Natural killer cell (primary cell): Measurements from ENCODE around the gene EFCAB10. TPM values are rescaled to one million over a fixed set of nuclear protein-coding genes. Genes with fewer than 3 reads are reported as not detected.

Source experiments
- ATAC-seq, 3 donors: fragments of 150-1000 bp in 2 of 3; fragments of 200-7000 bp in 1 of 3; cut with Tn5 transposase; 1 replicate in 1 of 3; 2 replicates in 2 of 3; pipeline ENCODE4 v1.10.0; 2021; ENCODE audit warnings: mild to moderate bottlenecking in 2 of 3, moderate library complexity in 2 of 3
- DNase-seq, 2 donors: peaks; one replicate each; pipeline versions ENCODE4 v3.0.0 to v3.0.0-alpha.2; 2013 to 2021; ENCODE audit warnings: mixed read lengths in 1 of 2
- H3K27ac ChIP-seq: one replicate; pipeline ENCODE4 v1.5.1; 2013; ENCODE audit warnings: mild to moderate bottlenecking, low read length
- H3K27me3 ChIP-seq: one replicate; pipeline ENCODE4 v1.6.1; 2013; ENCODE audit warnings: low read length; ENCODE audit not compliant: control insufficient read depth, insufficient read depth
- H3K36me3 ChIP-seq: one replicate; pipeline ENCODE4 v1.6.1; 2013; ENCODE audit warnings: low read length; ENCODE audit not compliant: control insufficient read depth, insufficient read depth
- H3K4me1 ChIP-seq: one replicate; pipeline ENCODE4 v1.6.1; 2013; ENCODE audit warnings: low read length; ENCODE audit not compliant: control insufficient read depth, insufficient read depth
- H3K4me3 ChIP-seq: one replicate; pipeline ENCODE4 v1.5.1; 2013; ENCODE audit warnings: low read length
- H3K9me3 ChIP-seq: one replicate; pipeline ENCODE4 v1.6.1; 2013; ENCODE audit warnings: low read length; ENCODE audit not compliant: control insufficient read depth, insufficient read depth
- H3K27ac Mint-ChIP-seq, 2 donors: one replicate each; pipeline ENCODE4 v1.8.0; 2022; ENCODE audit warnings: mild to moderate bottlenecking in 2 of 2, mixed read lengths in 2 of 2, moderate library complexity in 1 of 2
- H3K27me3 Mint-ChIP-seq, 2 donors: one replicate each; pipeline ENCODE4 v1.8.0; 2022; ENCODE audit warnings: low read depth in 2 of 2, mixed read lengths in 2 of 2
- H3K36me3 Mint-ChIP-seq: one replicate; pipeline ENCODE4 v1.8.0; 2022; ENCODE audit warnings: mixed read lengths
- H3K4me1 Mint-ChIP-seq, 2 donors: one replicate each; pipeline ENCODE4 v1.8.0; 2022; ENCODE audit warnings: mixed read lengths in 2 of 2
- H3K4me3 Mint-ChIP-seq: one replicate; pipeline ENCODE4 v1.8.0; 2022; ENCODE audit warnings: mild to moderate bottlenecking, moderate library complexity, mixed read lengths
- H3K9me3 Mint-ChIP-seq, 2 donors: one replicate each; pipeline ENCODE4 v1.8.0; 2022; ENCODE audit warnings: mixed read lengths in 2 of 2
- CTCF ChIP-seq: fragments of 200-600 bp; IDR thresholded peaks from one replicate; pipeline ENCODE4 v1.8.0; 2022; ENCODE audit warnings: antibody characterized with exemption
- WGBS: methylation state at CpG from one replicate; pipeline ENCODE4 v1.1.7; 2013; ENCODE audit warnings: missing lambda C conversion rate; ENCODE audit not compliant: insufficient coverage; 5-methylcytosine and 5-hydroxymethylcytosine counted together
- intact Hi-C: fragments of 100-400 bp; cut with micrococcal nuclease; formaldehyde crosslinking; loops from one replicate; pipeline ENCODE4 v1.14.2; 2022
- total RNA-seq, 4 donors: library from RNA; stranded (reverse); fragments of 120-200 nt in 1 of 4; gene quantifications; one replicate each; pipeline versions ENCODE4 v1.2.3 to v1.2.4, GENCODE V29; 2013 to 2022

The EFCAB10 gene
- total RNA-seq, 3 donors from 2014 or later (not counting 1 experiment from before 2014, with no cell fraction given): 0.43 to 1.9 TPM; not detected in 1

- no peak overlapping the region for H3K4me3 Mint-ChIP-seq
- WGBS: 94% methylated on average over 20 of the region's 20 CpGs
- Histone ChIP-seq H3K27ac (no peak overlapping the region), H3K4me1 (no peaks in the 10 kb centered on the region), H3K4me3 (no peak overlapping the region), H3K36me3 (peaks cover 15% of the 10 kb centered on the region), H3K27me3 (no peaks in the 10 kb centered on the region), H3K9me3 (no peaks in the 10 kb centered on the region)
- no peak overlapping the region for H3K27ac Mint-ChIP-seq
- ATAC-seq: no peak
- H3K9me3 Mint-ChIP-seq: no peaks in the 10 kb centered on the region
- peaks cover 12% of the 10 kb centered on the region for H3K36me3 Mint-ChIP-seq
- H3K27me3 Mint-ChIP-seq: no peaks in the 10 kb centered on the region
- H3K4me1 Mint-ChIP-seq: no peaks in the 10 kb centered on the region
- intact Hi-C loops: no loop called here
- TF ChIP-seq CTCF: no peak
- no peak for DNase-seq
Observed at GRCh38 chr7:105614341-105614840, 33.1 kb upstream of the EFCAB10 start.

GRCh38 chr7:105613611-105614330 lies 32.5 kb upstream of the EFCAB10 start:
- Mint-ChIP-seq H3K27ac (no peak overlapping the region), H3K36me3 (peaks cover 12% of the 10 kb centered on the region), H3K4me3 (no peak overlapping the region), H3K4me1 (no peaks in the 10 kb centered on the region), H3K27me3 (no peaks in the 10 kb centered on the region), H3K9me3 (no peaks in the 10 kb centered on the region)
- intact Hi-C loops: no loop called here
- DNase-seq: no peak
- no peak for TF ChIP-seq CTCF
- H3K4me1 ChIP-seq: no peaks in the 10 kb centered on the region
- 97% methylated on average over 32 of the region's 32 CpGs for WGBS
- H3K27ac ChIP-seq: no peak overlapping the region
- no peaks in the 10 kb centered on the region for H3K9me3 ChIP-seq
- ATAC-seq: no peak
- no peak overlapping the region for H3K4me3 ChIP-seq
- H3K27me3 ChIP-seq: no peaks in the 10 kb centered on the region
- peaks cover 15% of the 10 kb centered on the region for H3K36me3 ChIP-seq

GRCh38 chr7:105612806-105613205 lies 31.5 kb upstream of the EFCAB10 start:
- Mint-ChIP-seq H3K36me3 (peaks cover 12% of the 10 kb centered on the region), H3K4me1 (no peaks in the 10 kb centered on the region), H3K9me3 (no peaks in the 10 kb centered on the region), H3K27ac (no peak overlapping the region), H3K4me3 (no peak overlapping the region), H3K27me3 (no peaks in the 10 kb centered on the region)
- H3K36me3 ChIP-seq: peaks cover 11% of the 10 kb centered on the region
- H3K9me3 ChIP-seq: no peaks in the 10 kb centered on the region
- WGBS: 91% methylated on average over 8 of the region's 9 CpGs
- H3K27me3 ChIP-seq: no peaks in the 10 kb centered on the region
- no peak overlapping the region for H3K4me3 ChIP-seq
- H3K4me1 ChIP-seq: no peaks in the 10 kb centered on the region
- ATAC-seq (no peak), DNase-seq (no peak)
- no peak for TF ChIP-seq CTCF
- intact Hi-C loops: no loop called here
- H3K27ac ChIP-seq: no peak overlapping the region
